HL-60 (cell line): Measurements from ENCODE around the gene SUPV3L1.

Source experiments
- DNase-seq, 2 experiments: peaks; one replicate each; pipeline ENCODE4 v3.0.0-alpha.2; 2010 to 2020; ENCODE audit warnings: low read depth in 1 of 2, low spot score in 1 of 2
- H3K27ac ChIP-seq: fragments of 250-450 bp; sonication (Bioruptor Pico); replicated peaks from 2 replicates; pipeline ENCODE4 v1.5.1; 2020; ENCODE audit warnings: mild to moderate bottlenecking, moderate library complexity
- H3K27me3 ChIP-seq: fragments of 250-450 bp; sonication (Bioruptor Pico); 2 replicates; pipeline ENCODE4 v1.5.1; 2021; ENCODE audit warnings: mild to moderate bottlenecking, moderate library complexity; ENCODE audit not compliant: insufficient read depth, poor library complexity, severe bottlenecking
- H3K4me3 ChIP-seq: replicated peaks from 2 replicates; pipeline ENCODE4 v1.5.1; 2011; ENCODE audit warnings: mild to moderate bottlenecking, control low read depth, low read length; ENCODE audit not compliant: insufficient read depth
- CTCF ChIP-seq: IDR thresholded peaks from one replicate; pipeline ENCODE4 v1.5.1; 2011; ENCODE audit warnings: low read length, control low read depth, inconsistent platforms; ENCODE audit not compliant: insufficient read depth
- GABPA ChIP-seq: IDR thresholded peaks from 2 replicates; pipeline ENCODE4 v1.6.1; 2012; ENCODE audit warnings: low read depth
- POLR2AphosphoS5 ChIP-seq: IDR thresholded peaks from 2 replicates; pipeline ENCODE4 v1.6.1; 2012; ENCODE audit warnings: low read depth
- SPI1 ChIP-seq: IDR thresholded peaks from 2 replicates; pipeline ENCODE4 v1.6.1; 2012; ENCODE audit warnings: low read depth, mild to moderate bottlenecking, borderline replicate concordance
- TF ChIP-seq, protein P1 (sequence below): IDR thresholded peaks from 2 replicates; pipeline ENCODE4 v1.6.1; 2012; ENCODE audit warnings: low read depth; ENCODE audit not compliant: insufficient replicate concordance

Gene SUPV3L1

GRCh38 chr10:69241575-69241974 lies 61.5 kb downstream of the SUPV3L1 start:
- Histone ChIP-seq H3K4me3 (no peak overlapping the region), H3K27me3 (no peaks in the 10 kb centered on the region), H3K27ac (no peak overlapping the region)
- no peak for DNase-seq
- TF ChIP-seq SPI1 = no peak
- TF ChIP-seq GABPA = no peak
- TF ChIP-seq, protein P1, sequence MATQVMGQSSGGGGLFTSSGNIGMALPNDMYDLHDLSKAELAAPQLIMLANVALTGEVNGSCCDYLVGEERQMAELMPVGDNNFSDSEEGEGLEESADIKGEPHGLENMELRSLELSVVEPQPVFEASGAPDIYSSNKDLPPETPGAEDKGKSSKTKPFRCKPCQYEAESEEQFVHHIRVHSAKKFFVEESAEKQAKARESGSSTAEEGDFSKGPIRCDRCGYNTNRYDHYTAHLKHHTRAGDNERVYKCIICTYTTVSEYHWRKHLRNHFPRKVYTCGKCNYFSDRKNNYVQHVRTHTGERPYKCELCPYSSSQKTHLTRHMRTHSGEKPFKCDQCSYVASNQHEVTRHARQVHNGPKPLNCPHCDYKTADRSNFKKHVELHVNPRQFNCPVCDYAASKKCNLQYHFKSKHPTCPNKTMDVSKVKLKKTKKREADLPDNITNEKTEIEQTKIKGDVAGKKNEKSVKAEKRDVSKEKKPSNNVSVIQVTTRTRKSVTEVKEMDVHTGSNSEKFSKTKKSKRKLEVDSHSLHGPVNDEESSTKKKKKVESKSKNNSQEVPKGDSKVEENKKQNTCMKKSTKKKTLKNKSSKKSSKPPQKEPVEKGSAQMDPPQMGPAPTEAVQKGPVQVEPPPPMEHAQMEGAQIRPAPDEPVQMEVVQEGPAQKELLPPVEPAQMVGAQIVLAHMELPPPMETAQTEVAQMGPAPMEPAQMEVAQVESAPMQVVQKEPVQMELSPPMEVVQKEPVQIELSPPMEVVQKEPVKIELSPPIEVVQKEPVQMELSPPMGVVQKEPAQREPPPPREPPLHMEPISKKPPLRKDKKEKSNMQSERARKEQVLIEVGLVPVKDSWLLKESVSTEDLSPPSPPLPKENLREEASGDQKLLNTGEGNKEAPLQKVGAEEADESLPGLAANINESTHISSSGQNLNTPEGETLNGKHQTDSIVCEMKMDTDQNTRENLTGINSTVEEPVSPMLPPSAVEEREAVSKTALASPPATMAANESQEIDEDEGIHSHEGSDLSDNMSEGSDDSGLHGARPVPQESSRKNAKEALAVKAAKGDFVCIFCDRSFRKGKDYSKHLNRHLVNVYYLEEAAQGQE = no peak

- no peak overlapping the region for H3K4me3 ChIP-seq
- no peak overlapping the region for H3K27ac ChIP-seq
- H3K27me3 ChIP-seq = no peaks in the 10 kb centered on the region
- TF ChIP-seq SPI1 = no peak
- TF ChIP-seq, protein P1 = no peak
- no peak for TF ChIP-seq CTCF
- TF ChIP-seq GABPA = no peak
- no peak for TF ChIP-seq POLR2AphosphoS5
- no peak for DNase-seq
These were observed 62.2 kb downstream of the SUPV3L1 start for GRCh38 chr10:69242040-69242851.

GRCh38 chr10:69242852-69243212 lies 62.8 kb downstream of the SUPV3L1 start:
- H3K4me3 ChIP-seq = no peak overlapping the region
- no peak overlapping the region for H3K27ac ChIP-seq

More at GRCh38 chr10:69242852-69243212, 62.8 kb downstream of the SUPV3L1 start:
- H3K27me3 ChIP-seq = no peaks in the 10 kb centered on the region
- TF ChIP-seq CTCF = no peak
- TF ChIP-seq, protein P1 = no peak
- no peak for TF ChIP-seq POLR2AphosphoS5
- TF ChIP-seq SPI1 = no peak
- DNase-seq = no peak
